GM21367 (cell line): ENCODE data around the gene DAP3.
"Not testable (repeated sequence)": the region's sequence is repeated elsewhere in the genome, so short reads cannot be mapped to it uniquely, and the experiment has no call there.

Source experiments
- ATAC-seq: cut with Tn5 transposase; IDR thresholded peaks from one replicate; pipeline ENCODE4 v1.9.1; 2021; ENCODE audit not compliant: unreplicated experiment

Gene DAP3

GRCh38 chr1:155767399-155767989 lies 78.6 kb downstream of the DAP3 start:
- not testable (repeated sequence) for ATAC-seq

- ATAC-seq: no peak
Measured at GRCh38 chr1:155769257-155769656, 80.4 kb downstream of the DAP3 start.

GRCh38 chr1:155773221-155773620 lies 84.3 kb downstream of the DAP3 start:
- no peak for ATAC-seq

GRCh38 chr1:155776414-155776813 lies 87.5 kb downstream of the DAP3 start:
- no peak for ATAC-seq

DNA sequence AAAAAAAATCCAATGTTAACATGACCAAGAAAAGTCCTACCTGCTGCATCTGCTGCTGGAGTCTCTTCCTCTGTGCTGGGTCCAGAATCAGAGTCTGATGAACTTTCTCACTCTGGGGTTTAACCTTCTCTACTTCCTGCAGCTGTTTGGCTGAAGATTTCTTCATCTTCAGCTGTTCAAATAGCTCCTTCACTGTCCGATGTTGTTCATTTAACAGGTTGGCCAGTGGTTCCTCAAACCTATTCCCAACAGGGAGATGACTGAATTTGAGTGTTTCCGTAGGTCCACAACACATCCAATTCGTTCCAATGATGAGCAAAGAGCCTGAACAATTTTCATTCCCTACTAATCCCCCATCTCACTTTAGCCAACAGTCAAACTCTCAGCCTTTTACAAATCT lies 88.7 kb downstream of the DAP3 start:
- ATAC-seq: no peak
